IMR-90 (cell line): Measurements from ENCODE around the gene SNRNP70.
"Not testable (repeated sequence)": the region's sequence is repeated elsewhere in the genome, so short reads cannot be mapped to it uniquely, and the experiment has no call there.

ENCODE experiments used
- FOS ChIP-seq: fragments of 150-350 bp; IDR thresholded peaks from 2 replicates; pipeline ENCODE4 v1.6.1; 2016; ENCODE audit warnings: low read depth, low read length
- MXI1 ChIP-seq: IDR thresholded peaks from 2 replicates; pipeline ENCODE4 v1.6.1; 2012; ENCODE audit warnings: low read depth, mild to moderate bottlenecking, low read length, moderate library complexity, borderline replicate concordance
- NFE2L2 ChIP-seq: fragments of 150-350 bp; IDR thresholded peaks from 2 replicates; pipeline ENCODE4 v1.6.1; 2016; ENCODE audit warnings: low read depth, mild to moderate bottlenecking, low read length
- POLR2A ChIP-seq: IDR thresholded peaks from 2 replicates; pipeline ENCODE4 v1.6.1; 2012; ENCODE audit warnings: mild to moderate bottlenecking, low read depth, low read length
- RFX5 ChIP-seq: IDR thresholded peaks from 2 replicates; pipeline ENCODE4 v1.8.0; 2012; ENCODE audit warnings: low read depth, mild to moderate bottlenecking, low read length, moderate library complexity
- SMC3 ChIP-seq: fragments of 150-350 bp; IDR thresholded peaks from 2 replicates; pipeline ENCODE4 v1.6.1; 2016; ENCODE audit warnings: low read depth, mild to moderate bottlenecking, antibody characterized with exemption, low read length, moderate library complexity
- TF ChIP-seq, protein P1 (sequence below): conservative IDR thresholded peaks from 2 replicates; pipeline ENCODE4 v1.5.1; 2012; ENCODE audit warnings: mild to moderate bottlenecking, low read depth, low read length, improper control_type of control experiment
- TF ChIP-seq, protein P2 (sequence below): fragments of 150-350 bp; IDR thresholded peaks from 2 replicates; pipeline ENCODE4 v1.6.1; 2016; ENCODE audit warnings: low read depth, mild to moderate bottlenecking, low read length, moderate library complexity, borderline replicate concordance

DNA sequence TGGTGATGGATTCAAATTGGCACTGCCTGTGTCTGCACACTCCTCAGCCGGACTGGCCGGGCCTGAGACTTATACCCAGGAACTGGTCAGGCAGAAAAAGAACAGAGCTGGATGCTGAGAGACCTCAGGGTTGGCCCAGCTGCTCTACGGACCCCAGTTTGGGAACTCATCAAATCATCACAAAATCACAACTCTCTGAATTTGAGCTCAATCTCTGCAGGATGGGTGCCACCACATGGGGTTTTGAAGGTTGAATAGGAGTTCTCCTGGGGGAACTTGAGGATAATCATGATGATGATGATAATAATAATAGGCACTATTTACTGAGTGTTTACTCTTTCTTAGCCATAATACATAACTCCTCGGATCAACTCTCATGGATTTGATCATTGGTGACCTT lies 42.6 kb upstream of the SNRNP70 start:
- TF ChIP-seq, protein P1, sequence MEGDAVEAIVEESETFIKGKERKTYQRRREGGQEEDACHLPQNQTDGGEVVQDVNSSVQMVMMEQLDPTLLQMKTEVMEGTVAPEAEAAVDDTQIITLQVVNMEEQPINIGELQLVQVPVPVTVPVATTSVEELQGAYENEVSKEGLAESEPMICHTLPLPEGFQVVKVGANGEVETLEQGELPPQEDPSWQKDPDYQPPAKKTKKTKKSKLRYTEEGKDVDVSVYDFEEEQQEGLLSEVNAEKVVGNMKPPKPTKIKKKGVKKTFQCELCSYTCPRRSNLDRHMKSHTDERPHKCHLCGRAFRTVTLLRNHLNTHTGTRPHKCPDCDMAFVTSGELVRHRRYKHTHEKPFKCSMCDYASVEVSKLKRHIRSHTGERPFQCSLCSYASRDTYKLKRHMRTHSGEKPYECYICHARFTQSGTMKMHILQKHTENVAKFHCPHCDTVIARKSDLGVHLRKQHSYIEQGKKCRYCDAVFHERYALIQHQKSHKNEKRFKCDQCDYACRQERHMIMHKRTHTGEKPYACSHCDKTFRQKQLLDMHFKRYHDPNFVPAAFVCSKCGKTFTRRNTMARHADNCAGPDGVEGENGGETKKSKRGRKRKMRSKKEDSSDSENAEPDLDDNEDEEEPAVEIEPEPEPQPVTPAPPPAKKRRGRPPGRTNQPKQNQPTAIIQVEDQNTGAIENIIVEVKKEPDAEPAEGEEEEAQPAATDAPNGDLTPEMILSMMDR = not testable (repeated sequence)
- TF ChIP-seq, protein P2, sequence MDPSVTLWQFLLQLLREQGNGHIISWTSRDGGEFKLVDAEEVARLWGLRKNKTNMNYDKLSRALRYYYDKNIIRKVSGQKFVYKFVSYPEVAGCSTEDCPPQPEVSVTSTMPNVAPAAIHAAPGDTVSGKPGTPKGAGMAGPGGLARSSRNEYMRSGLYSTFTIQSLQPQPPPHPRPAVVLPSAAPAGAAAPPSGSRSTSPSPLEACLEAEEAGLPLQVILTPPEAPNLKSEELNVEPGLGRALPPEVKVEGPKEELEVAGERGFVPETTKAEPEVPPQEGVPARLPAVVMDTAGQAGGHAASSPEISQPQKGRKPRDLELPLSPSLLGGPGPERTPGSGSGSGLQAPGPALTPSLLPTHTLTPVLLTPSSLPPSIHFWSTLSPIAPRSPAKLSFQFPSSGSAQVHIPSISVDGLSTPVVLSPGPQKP = not testable (repeated sequence)
- not testable (repeated sequence) for TF ChIP-seq POLR2A, FOS, MXI1, NFE2L2, SMC3, RFX5
